GM12878 (cell line): ENCODE data around the gene NXPE1. TPM values are rescaled to one million over a fixed set of nuclear protein-coding genes. Genes with fewer than 3 reads are reported as not detected.

ENCODE experiments used
- ATAC-seq: fragments of 200-7000 bp; cut with Tn5 transposase; 3 replicates; pipeline ENCODE4 v1.9.1; 2020; ENCODE audit warnings: mild to moderate bottlenecking, moderate library complexity
- BruUV-seq: library from RNA; stranded (reverse); fragments of 400-500 nt; replicated peaks from 2 replicates; lab custom pipeline; 2021; lab: Mats Ljungman, UMichigan
- CTCF ChIA-PET: fragments of 300-600 bp; sonication (Branson Sonifier 250); formaldehyde crosslinking; extraction: SDS; loops from one replicate; lab custom pipeline; 2021; ENCODE audit warnings: inconsistent platforms; lab: Yijun Ruan, JAX
- POLR2A ChIA-PET: fragments of 350-600 bp; formaldehyde crosslinking; extraction: SDS; loops from one replicate; lab custom pipeline; 2021; ENCODE audit warnings: inconsistent platforms; lab: Charles Lee
- RAD21 ChIA-PET: fragments of 300-600 bp; sonication (Branson Sonifier 250); formaldehyde crosslinking; loops from one replicate; lab custom pipeline; 2023; ENCODE audit warnings: antibody characterized with exemption; ENCODE audit not compliant: unreplicated experiment; lab: Charles Lee
- SMC1A ChIA-PET: fragments of 300-600 bp; sonication (Branson Sonifier 250); formaldehyde crosslinking; loops from one replicate; lab custom pipeline; 2023; ENCODE audit not compliant: unreplicated experiment, uncharacterized antibody; lab: Charles Lee
- DNase-seq: peaks from one replicate; pipeline ENCODE4 v3.0.0-alpha.2; 2011; ENCODE audit warnings: low read depth, low spot score
- FAIRE-seq: peaks from 3 replicates; lab custom pipeline; 2011; peaks lifted over from hg19 to GRCh38; lab: Jason Lieb, UNC
- H2AFZ ChIP-seq: 2 replicates; pipeline ENCODE4 v1.6.0; 2011; ENCODE audit warnings: low read depth, low read length, control low read depth; ENCODE audit not compliant: control insufficient read depth
- H3K27ac ChIP-seq: 2 replicates; pipeline ENCODE4 v1.5.1; 2011; ENCODE audit warnings: control low read depth; ENCODE audit not compliant: control insufficient read depth, insufficient read depth
- H3K27me3 ChIP-seq, 2 experiments: replicated peaks in 1 of 2; 2 replicates each; pipeline versions ENCODE4 v1.6.0 to v1.6.1; 2011; ENCODE audit warnings: low read length in 1 of 2; ENCODE audit not compliant: control insufficient read depth in 2 of 2, insufficient read depth in 2 of 2
- H3K36me3 ChIP-seq, 2 experiments: 2 replicates each; pipeline ENCODE4 v1.5.1; 2011; ENCODE audit warnings: low read length in 1 of 2; ENCODE audit not compliant: control insufficient read depth in 2 of 2, insufficient read depth in 2 of 2
- H3K4me1 ChIP-seq: 2 replicates; pipeline ENCODE4 v1.6.1; 2011; ENCODE audit warnings: mild to moderate bottlenecking, low read length, moderate library complexity, mixed read lengths; ENCODE audit not compliant: control insufficient read depth, insufficient read depth
- H3K4me2 ChIP-seq: 2 replicates; pipeline ENCODE4 v1.6.0; 2011; ENCODE audit warnings: control low read depth; ENCODE audit not compliant: control insufficient read depth, insufficient read depth
- H3K4me3 ChIP-seq: fragments of 200-600 bp; sonication (generic); 2 replicates; pipeline ENCODE4 v1.5.1; 2016
- H3K79me2 ChIP-seq: 2 replicates; pipeline ENCODE4 v1.6.0; 2011; ENCODE audit warnings: low read length; ENCODE audit not compliant: control insufficient read depth, insufficient read depth
- H3K9ac ChIP-seq: 2 replicates; pipeline ENCODE4 v1.8.0; 2011; ENCODE audit warnings: low read length, control low read depth, mixed read lengths; ENCODE audit not compliant: control insufficient read depth, insufficient read depth
- H3K9me3 ChIP-seq: replicated peaks from 3 replicates; pipeline ENCODE4 v1.5.1; 2011; ENCODE audit warnings: mild to moderate bottlenecking, low read length; ENCODE audit not compliant: control insufficient read depth, insufficient read depth
- H4K20me1 ChIP-seq: 2 replicates; pipeline ENCODE4 v1.6.0; 2011; ENCODE audit not compliant: control insufficient read depth, insufficient read depth
- BACH1 ChIP-seq: fragments of 450-650 bp; IDR thresholded peaks from 2 replicates; pipeline ENCODE4 v1.6.1; 2017; ENCODE audit warnings: mild to moderate bottlenecking, borderline replicate concordance
- EGR1 ChIP-seq, 2 experiments: IDR thresholded peaks; 1 replicate in 1 of 2; 2 replicates in 1 of 2; pipeline ENCODE4 v1.6.1; 2011 to 2012; ENCODE audit warnings: low read depth in 2 of 2, low read length in 2 of 2, borderline replicate concordance in 1 of 2, mild to moderate bottlenecking in 1 of 2, moderate library complexity in 1 of 2
- EZH2 ChIP-seq: IDR thresholded peaks from 2 replicates; pipeline ENCODE4 v1.6.1; 2012; ENCODE audit warnings: low read depth, mild to moderate bottlenecking, control low read depth, inconsistent platforms, low read length, borderline replicate concordance; ENCODE audit not compliant: control insufficient read depth
- FOS ChIP-seq: IDR thresholded peaks from 3 replicates; pipeline ENCODE4 v1.6.1; 2011; ENCODE audit warnings: borderline replicate concordance; ENCODE audit not compliant: insufficient read length; ENCODE audit errors: extremely low read depth
- FOXM1 ChIP-seq: IDR thresholded peaks from 2 replicates; pipeline ENCODE4 v1.6.1; 2012; ENCODE audit warnings: low read depth, mild to moderate bottlenecking, inconsistent platforms, low read length, moderate library complexity
- GABPA ChIP-seq: IDR thresholded peaks from 2 replicates; pipeline ENCODE4 v1.6.1; 2014; ENCODE audit warnings: antibody characterized with exemption, low read depth, mild to moderate bottlenecking, inconsistent platforms
- NFYB ChIP-seq: IDR thresholded peaks from 2 replicates; pipeline ENCODE4 v1.6.1; 2011; ENCODE audit warnings: low read depth, mild to moderate bottlenecking, low read length, improper control_type of control experiment, moderate library complexity; ENCODE audit not compliant: insufficient read depth
- POLR2AphosphoS2 ChIP-seq: IDR thresholded peaks from 2 replicates; pipeline ENCODE4 v1.6.1; 2011; ENCODE audit warnings: low read depth, mild to moderate bottlenecking, low read length, improper control_type of control experiment, moderate library complexity
- RAD21 ChIP-seq: IDR thresholded peaks from 2 replicates; pipeline ENCODE4 v1.6.1; 2011; ENCODE audit warnings: mild to moderate bottlenecking, low read depth, low read length, moderate library complexity; ENCODE audit not compliant: insufficient read depth
- SMC3 ChIP-seq: IDR thresholded peaks from 2 replicates; pipeline ENCODE4 v1.6.1; 2011; ENCODE audit warnings: low read length, improper control_type of control experiment, borderline replicate concordance
- TBL1XR1 ChIP-seq: IDR thresholded peaks from 2 replicates; pipeline ENCODE4 v1.6.1; 2012; ENCODE audit warnings: low read depth, low read length, improper control_type of control experiment
- TCF7 ChIP-seq: IDR thresholded peaks from 2 replicates; pipeline ENCODE4 v1.6.1; 2014; ENCODE audit warnings: antibody characterized with exemption, borderline replicate concordance
- WRNIP1 ChIP-seq: IDR thresholded peaks from 2 replicates; pipeline ENCODE4 v1.6.1; 2011; ENCODE audit warnings: low read depth, low read length, improper control_type of control experiment, borderline replicate concordance
- YY1 ChIP-seq: IDR thresholded peaks from 2 replicates; pipeline ENCODE4 v1.6.1; 2011; ENCODE audit warnings: low read depth, mild to moderate bottlenecking, low read length
- ZNF384 ChIP-seq: IDR thresholded peaks from 2 replicates; pipeline ENCODE4 v1.6.1; 2012; ENCODE audit warnings: low read depth, mild to moderate bottlenecking, low read length, improper control_type of control experiment, borderline replicate concordance
- WGBS: methylation state at CpG from one replicate; pipeline ENCODE4 v1.1.6; 2016; ENCODE audit warnings: low lambda C conversion rate; ENCODE audit not compliant: insufficient replicate concordance, insufficient coverage; ENCODE audit errors: missing lambda C conversion rate; 5-methylcytosine and 5-hydroxymethylcytosine counted together
- in situ Hi-C: fragments of 300-500 bp; cut with MboI; formaldehyde crosslinking; loops from 9 replicates; pipeline ENCODE4 v1.14.3; 2018; ENCODE audit warnings: mixed read lengths
- intact Hi-C: fragments of 100-400 bp; cut with micrococcal nuclease; formaldehyde crosslinking; loops from one replicate; pipeline ENCODE4 v1.14.2; 2022; ENCODE audit not compliant: unreplicated experiment
- polyA plus RNA-seq, 11 experiments: library from polyadenylated mRNA; depleted of rRNA in 4 of 11; unstranded in 6 of 11; stranded (reverse) in 5 of 11; fragments of >200 nt; fragmentation: Nextera tagmentation in 4 of 11; fragmentation: Illumina TruSeq in 1 of 11; extraction: Ambion mirVana in 4 of 11; extraction: Trizol in 1 of 11; gene quantifications; 1 replicate in 1 of 11; 2 replicates in 10 of 11; pipeline versions ENCODE4 v1.2.1 to v1.2.3, GENCODE V29; 2011 to 2016; ENCODE audit warnings: inconsistent platforms in 2 of 11, missing spikeins in 2 of 11, low read depth in 1 of 11
- total RNA-seq, 4 experiments: library from RNA; depleted of rRNA in 3 of 4; stranded (reverse); fragments of >200 nt in 3 of 4; fragmentation: Illumina TruSeq in 1 of 4; extraction: Trizol in 1 of 4; gene quantifications; 2 replicates each; pipeline versions ENCODE4 v1.2.1 to v1.2.3, GENCODE V29; 2013 to 2021
- TF ChIP-seq, protein P1 (sequence below): IDR thresholded peaks from 2 replicates; pipeline ENCODE4 v1.6.1; 2012; ENCODE audit warnings: low read depth, low read length, improper control_type of control experiment
- TF ChIP-seq, protein P2 (sequence below): fragments of 450-650 bp; IDR thresholded peaks from 2 replicates; pipeline ENCODE4 v1.6.1; 2017; ENCODE audit warnings: antibody characterized with exemption, mild to moderate bottlenecking, moderate library complexity

The NXPE1 gene
- total and polyA plus RNA-seq, 10 of the 15 experiments (the other 5 are each of a cell fraction or from before 2014, with no cell fraction given): not detected

DNA sequence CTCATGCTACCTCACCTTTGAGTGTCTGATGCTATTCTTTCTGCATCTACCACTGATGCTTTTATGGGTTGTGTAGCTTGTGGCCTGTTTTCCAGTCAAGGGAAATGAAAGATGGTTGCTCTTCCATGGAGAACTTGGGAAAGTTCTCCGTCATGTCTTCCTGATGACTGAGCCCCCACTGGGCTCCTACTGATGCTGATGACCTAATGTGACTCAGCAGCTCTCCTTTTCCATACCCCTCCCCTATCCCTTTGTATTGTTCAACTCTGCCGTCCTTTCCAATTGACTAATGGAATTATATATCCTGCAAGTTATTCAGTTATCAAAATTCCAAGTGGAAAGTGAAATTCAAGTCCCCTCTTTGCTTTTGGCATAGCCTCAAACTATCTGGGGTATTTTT lies 75.8 kb downstream of the NXPE1 start:
- H3K9me3 ChIP-seq: peaks cover 1% of the 10 kb centered on the region; the same call in 1 of the 3 replicates
- ATAC-seq (no peak), DNase-seq (no peak), FAIRE-seq (no peak)
- peaks cover 0 to 8% of the 10 kb centered on the region in 2 experiments; a peak in 2 of 4 replicates for H3K27me3 ChIP-seq
- H3K4me3 ChIP-seq: no peak overlapping the region
- 23% methylated on average over 2 of the region's 2 CpGs for WGBS
- ChIA-PET RAD21 (no interaction called here), POLR2A (no interaction called here), SMC1A (no interaction called here), CTCF (interaction anchor here (0.7 kb wide), 1 partner anchor 22 kb away, joined by 3 read pairs; no protein-coding TSS in a partner anchor)
- no peaks in the 10 kb centered on the region for H3K36me3 ChIP-seq
- H3K79me2 ChIP-seq: no peaks in the 10 kb centered on the region
- no peak overlapping the region for H2AFZ ChIP-seq
- TF ChIP-seq, protein P1, sequence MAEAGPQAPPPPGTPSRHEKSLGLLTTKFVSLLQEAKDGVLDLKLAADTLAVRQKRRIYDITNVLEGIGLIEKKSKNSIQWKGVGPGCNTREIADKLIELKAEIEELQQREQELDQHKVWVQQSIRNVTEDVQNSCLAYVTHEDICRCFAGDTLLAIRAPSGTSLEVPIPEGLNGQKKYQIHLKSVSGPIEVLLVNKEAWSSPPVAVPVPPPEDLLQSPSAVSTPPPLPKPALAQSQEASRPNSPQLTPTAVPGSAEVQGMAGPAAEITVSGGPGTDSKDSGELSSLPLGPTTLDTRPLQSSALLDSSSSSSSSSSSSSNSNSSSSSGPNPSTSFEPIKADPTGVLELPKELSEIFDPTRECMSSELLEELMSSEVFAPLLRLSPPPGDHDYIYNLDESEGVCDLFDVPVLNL: no peak
- TF ChIP-seq FOXM1 (no peak), WRNIP1 (no peak), GABPA (no peak), NFYB (no peak), ZNF384 (no peak), BACH1 (no peak), FOS (no peak), POLR2AphosphoS2 (no peak), YY1 (no peak), SMC3 (no peak), TBL1XR1 (no peak), RAD21 (no peak), TCF7 (no peak), EGR1 (IDR thresholded peaks at IDR 0.05; ENCODE audit: borderline replicate concordance in 1 of 2, low read depth in 2 of 2, low read length in 2 of 2) (no peak), EZH2 (no peak)
- TF ChIP-seq, protein P2, sequence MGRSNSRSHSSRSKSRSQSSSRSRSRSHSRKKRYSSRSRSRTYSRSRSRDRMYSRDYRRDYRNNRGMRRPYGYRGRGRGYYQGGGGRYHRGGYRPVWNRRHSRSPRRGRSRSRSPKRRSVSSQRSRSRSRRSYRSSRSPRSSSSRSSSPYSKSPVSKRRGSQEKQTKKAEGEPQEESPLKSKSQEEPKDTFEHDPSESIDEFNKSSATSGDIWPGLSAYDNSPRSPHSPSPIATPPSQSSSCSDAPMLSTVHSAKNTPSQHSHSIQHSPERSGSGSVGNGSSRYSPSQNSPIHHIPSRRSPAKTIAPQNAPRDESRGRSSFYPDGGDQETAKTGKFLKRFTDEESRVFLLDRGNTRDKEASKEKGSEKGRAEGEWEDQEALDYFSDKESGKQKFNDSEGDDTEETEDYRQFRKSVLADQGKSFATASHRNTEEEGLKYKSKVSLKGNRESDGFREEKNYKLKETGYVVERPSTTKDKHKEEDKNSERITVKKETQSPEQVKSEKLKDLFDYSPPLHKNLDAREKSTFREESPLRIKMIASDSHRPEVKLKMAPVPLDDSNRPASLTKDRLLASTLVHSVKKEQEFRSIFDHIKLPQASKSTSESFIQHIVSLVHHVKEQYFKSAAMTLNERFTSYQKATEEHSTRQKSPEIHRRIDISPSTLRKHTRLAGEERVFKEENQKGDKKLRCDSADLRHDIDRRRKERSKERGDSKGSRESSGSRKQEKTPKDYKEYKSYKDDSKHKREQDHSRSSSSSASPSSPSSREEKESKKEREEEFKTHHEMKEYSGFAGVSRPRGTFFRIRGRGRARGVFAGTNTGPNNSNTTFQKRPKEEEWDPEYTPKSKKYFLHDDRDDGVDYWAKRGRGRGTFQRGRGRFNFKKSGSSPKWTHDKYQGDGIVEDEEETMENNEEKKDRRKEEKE: no peak
- BruUV-seq: no TSS peak
- no peak overlapping the region for H3K4me2 ChIP-seq
- in situ Hi-C loops (no loop called here), intact Hi-C loops (no loop called here)
- no peaks in the 10 kb centered on the region for H4K20me1 ChIP-seq
- H3K4me1 ChIP-seq: no peaks in the 10 kb centered on the region
- H3K9ac ChIP-seq: no peak overlapping the region
- H3K27ac ChIP-seq: no peak overlapping the region
